K562 (cell line): Measurements from ENCODE around the gene AMPD3. TPM values are rescaled to one million over a fixed set of nuclear protein-coding genes. Genes with fewer than 3 reads are reported as not detected.

Experiments used
- ATAC-seq: fragments of 200-7000 bp; cut with Tn5 transposase; 3 replicates; pipeline ENCODE4 v1.9.1; 2020; ENCODE audit warnings: moderate library complexity
- BruUV-seq: library from RNA; stranded (reverse); fragments of 400-500 nt; replicated peaks from 2 replicates; lab custom pipeline; 2021; lab: Mats Ljungman, UMichigan
- CTCF ChIA-PET: fragments of 300-600 bp; formaldehyde crosslinking; extraction: SDS; loops from one replicate; lab custom pipeline; 2021; ENCODE audit warnings: low intra/inter-chr PET ratio; lab: Yijun Ruan, JAX
- POLR2A ChIA-PET: fragments of 300-600, 350-650 bp; sonication (Branson Sonifier 250); formaldehyde crosslinking; extraction: SDS; loops from one replicate; lab custom pipeline; 2021; ENCODE audit warnings: antibody characterized with exemption, inconsistent platforms; lab: Yijun Ruan, JAX
- DNase-seq, 4 experiments: peaks; one replicate each; pipeline versions ENCODE4 v3.0.0 to v3.0.0-alpha.2; 2011 to 2018; ENCODE audit warnings: low spot score in 3 of 4, mixed read lengths in 3 of 4; ENCODE audit errors: extremely low read depth in 1 of 4
- FAIRE-seq: peaks from 2 replicates; lab custom pipeline; 2011; peaks lifted over from hg19 to GRCh38; lab: Jason Lieb, UNC
- H2AFZ ChIP-seq: 2 replicates; pipeline ENCODE4 v1.6.0; 2011; ENCODE audit warnings: low read depth, low read length, control low read depth, inconsistent platforms
- H3K27ac ChIP-seq: fragments of 200-600 bp; 3 replicates; pipeline ENCODE4 v1.8.0; 2011; ENCODE audit warnings: low read depth, mild to moderate bottlenecking, control low read depth, inconsistent platforms, low read length, moderate library complexity, mixed read lengths; ENCODE audit errors: extremely low read depth
- H3K27me3 ChIP-seq, 2 experiments: fragments of 300-600 bp in 1 of 2; 2 replicates in 1 of 2; 3 replicates in 1 of 2; pipeline versions ENCODE4 v1.6.0 to v1.8.0; 2011; ENCODE audit warnings: inconsistent platforms in 2 of 2, low read length in 2 of 2, mild to moderate bottlenecking in 1 of 2, mixed read lengths in 1 of 2, moderate library complexity in 1 of 2; ENCODE audit not compliant: control insufficient read depth in 2 of 2, insufficient read depth in 2 of 2
- H3K36me3 ChIP-seq: fragments of 300-600 bp; 3 replicates; pipeline ENCODE4 v1.8.0; 2011; ENCODE audit warnings: mild to moderate bottlenecking, low read length, inconsistent platforms; ENCODE audit not compliant: control insufficient read depth, insufficient read depth
- H3K4me1 ChIP-seq, 2 experiments: fragments of 200-600 bp in 1 of 2; replicated peaks in 1 of 2; 2 replicates in 1 of 2; 3 replicates in 1 of 2; pipeline versions ENCODE4 v1.5.1 to v1.8.0; 2011; ENCODE audit warnings: inconsistent platforms in 2 of 2, low read length in 2 of 2, mild to moderate bottlenecking in 1 of 2, mixed read lengths in 1 of 2, moderate library complexity in 1 of 2; ENCODE audit not compliant: control insufficient read depth in 2 of 2, insufficient read depth in 2 of 2
- H3K4me2 ChIP-seq: 2 replicates; pipeline ENCODE4 v1.6.1; 2011; ENCODE audit warnings: low read length, control low read depth, inconsistent platforms, mixed read lengths; ENCODE audit not compliant: insufficient read depth
- H3K4me3 ChIP-seq: fragments of 200-600 bp; sonication (generic), shearing (Covaris generic); 2 replicates; pipeline ENCODE4 v1.5.1; 2016; ENCODE audit warnings: control low read depth, inconsistent platforms
- H3K79me2 ChIP-seq: fragments of 200-600 bp; 3 replicates; pipeline ENCODE4 v1.8.0; 2011; ENCODE audit warnings: low read length, inconsistent platforms; ENCODE audit not compliant: control insufficient read depth, insufficient read depth
- H3K9ac ChIP-seq, 2 experiments: 2 replicates each; pipeline versions ENCODE4 v1.6.0 to v1.6.1; 2011; ENCODE audit warnings: low read depth in 2 of 2, low read length in 2 of 2, control low read depth in 1 of 2, inconsistent platforms in 1 of 2, mild to moderate bottlenecking in 1 of 2, mixed read lengths in 1 of 2; ENCODE audit not compliant: insufficient read depth in 1 of 2
- H3K9me1 ChIP-seq: one replicate; pipeline ENCODE4 v1.6.0; 2011; ENCODE audit warnings: inconsistent platforms, mild to moderate bottlenecking, low read length, moderate library complexity; ENCODE audit not compliant: control insufficient read depth, insufficient read depth
- H3K9me3 ChIP-seq: replicated peaks from 2 replicates; pipeline ENCODE4 v1.5.1; 2011; ENCODE audit warnings: low read depth, low read length, inconsistent platforms; ENCODE audit not compliant: control insufficient read depth, insufficient read depth
- H4K20me1 ChIP-seq: replicated peaks from 2 replicates; pipeline ENCODE4 v1.6.1; 2011; ENCODE audit warnings: low read length, inconsistent platforms, mixed read lengths; ENCODE audit not compliant: control insufficient read depth, insufficient read depth
- CBFA2T2 ChIP-seq: fragments of 450-650 bp; conservative IDR thresholded peaks from 2 replicates; pipeline ENCODE4 v1.6.1; 2017; ENCODE audit warnings: mild to moderate bottlenecking
- GABPB1 ChIP-seq: sonication (generic); formaldehyde crosslinking; IDR thresholded peaks from 2 replicates; pipeline ENCODE4 v1.8.0; 2022; ENCODE audit warnings: mild to moderate bottlenecking, missing genetic modification reagents
- HDAC8 ChIP-seq: fragments of 450-650 bp; IDR thresholded peaks from 2 replicates; pipeline ENCODE4 v1.6.1; 2016; ENCODE audit warnings: mild to moderate bottlenecking, missing genetic modification characterization, moderate library complexity, missing compliant biosample characterization
- MEF2A ChIP-seq: IDR thresholded peaks from 2 replicates; pipeline ENCODE4 v1.6.1; 2011; ENCODE audit warnings: low read depth, mild to moderate bottlenecking, low read length, moderate library complexity; ENCODE audit not compliant: control insufficient read depth
- MTA3 ChIP-seq: fragments of 450-650 bp; formaldehyde crosslinking; IDR thresholded peaks from 2 replicates; pipeline ENCODE4 v1.6.1; 2017; ENCODE audit warnings: mild to moderate bottlenecking, borderline replicate concordance
- POLR2B ChIP-seq: fragments of 450-650 bp; IDR thresholded peaks from 2 replicates; pipeline ENCODE4 v1.6.1; 2018; ENCODE audit warnings: low read depth; ENCODE audit not compliant: partially characterized antibody
- PTRF ChIP-seq: fragments of 450-650 bp; IDR thresholded peaks from 2 replicates; pipeline ENCODE4 v1.6.1; 2016; ENCODE audit warnings: mild to moderate bottlenecking, missing genetic modification characterization, missing compliant biosample characterization
- SMAD2 ChIP-seq: fragments of 150-350 bp; IDR thresholded peaks from 2 replicates; pipeline ENCODE4 v1.6.1; 2014; ENCODE audit warnings: low read depth, mild to moderate bottlenecking, low read length
- ZNF354B ChIP-seq: fragments of 250-450 bp; sonication (Bioruptor Pico); IDR thresholded peaks from 2 replicates; pipeline ENCODE4 v1.4.0; 2020
- ZNF644 ChIP-seq: fragments of 200-800 bp; sonication (Bioruptor generic); IDR thresholded peaks from 2 replicates; pipeline ENCODE4 v1.6.1; 2016; ENCODE audit warnings: low read depth, missing genetic modification characterization, missing compliant biosample characterization
- WGBS: fragments of 100-300 bp; shearing (Covaris generic); methylation state at CpG from one replicate; pipeline ENCODE4 v1.1.6; 2016; ENCODE audit warnings: low coverage, mixed read lengths; ENCODE audit not compliant: insufficient coverage; ENCODE audit errors: missing lambda C conversion rate; 5-methylcytosine and 5-hydroxymethylcytosine counted together
- in situ Hi-C: fragments of 300-500 bp; cut with MboI; formaldehyde crosslinking; loops from 4 replicates; pipeline ENCODE4 v1.15.0; 2018; ENCODE audit warnings: inconsistent platforms, mixed read lengths
- intact Hi-C: fragments of 100-400 bp; cut with micrococcal nuclease; formaldehyde crosslinking; loops from 2 replicates; pipeline ENCODE4 v1.14.2; 2022
- polyA plus RNA-seq, 8 experiments: library from polyadenylated mRNA; depleted of rRNA in 4 of 8; stranded (reverse) in 5 of 8; unstranded in 3 of 8; fragments of >200 nt; fragmentation: Nextera tagmentation in 2 of 8; fragmentation: Illumina TruSeq in 1 of 8; extraction: Ambion mirVana in 2 of 8; extraction: Trizol in 1 of 8; gene quantifications; 2 replicates each; pipeline versions ENCODE4 v1.2.1 to v1.2.3, GENCODE V29; 2011 to 2014; ENCODE audit warnings: inconsistent platforms in 1 of 8, missing spikeins in 1 of 8
- total RNA-seq, 7 experiments: library from RNA; depleted of rRNA in 6 of 7; stranded (reverse); fragments of >200 nt in 6 of 7; fragmentation: Illumina TruSeq in 2 of 7; extraction: Trizol in 2 of 7; gene quantifications; 2 replicates each; pipeline versions ENCODE4 v1.2.1 to v1.2.3, GENCODE V29; 2011 to 2021; ENCODE audit warnings: low replicate concordance in 1 of 7
- TF ChIP-seq, protein P1 (sequence below): sonication (generic); formaldehyde crosslinking; IDR thresholded peaks from 2 replicates; pipeline ENCODE4 v1.8.0; 2023; ENCODE audit warnings: mild to moderate bottlenecking, missing genetic modification reagents
- TF ChIP-seq, protein P2 (sequence below): sonication (generic); formaldehyde crosslinking; IDR thresholded peaks from 2 replicates; pipeline ENCODE4 v1.9.0; 2022; ENCODE audit warnings: mild to moderate bottlenecking, missing genetic modification reagents
- TF ChIP-seq, protein P3 (sequence below): sonication (generic); formaldehyde crosslinking; IDR thresholded peaks from 2 replicates; pipeline ENCODE4 v1.8.0; 2023; ENCODE audit warnings: mild to moderate bottlenecking, missing genetic modification reagents
- TF ChIP-seq, protein P4 (sequence below): fragments of 450-650 bp; IDR thresholded peaks from 2 replicates; pipeline ENCODE4 v1.6.1; 2016; ENCODE audit warnings: missing biosample characterization, missing genetic modification characterization
- TF ChIP-seq, protein P5 (sequence below): IDR thresholded peaks from 2 replicates; pipeline ENCODE4 v1.6.1; 2011; ENCODE audit not compliant: insufficient read length; ENCODE audit errors: extremely low read depth

Gene AMPD3
- total and polyA plus RNA-seq, 9 of the 15 experiments (the other 6 are each of a cell fraction or from before 2014, with no cell fraction given): 4.4 to 23.6 (median 11.2) TPM

DNA sequence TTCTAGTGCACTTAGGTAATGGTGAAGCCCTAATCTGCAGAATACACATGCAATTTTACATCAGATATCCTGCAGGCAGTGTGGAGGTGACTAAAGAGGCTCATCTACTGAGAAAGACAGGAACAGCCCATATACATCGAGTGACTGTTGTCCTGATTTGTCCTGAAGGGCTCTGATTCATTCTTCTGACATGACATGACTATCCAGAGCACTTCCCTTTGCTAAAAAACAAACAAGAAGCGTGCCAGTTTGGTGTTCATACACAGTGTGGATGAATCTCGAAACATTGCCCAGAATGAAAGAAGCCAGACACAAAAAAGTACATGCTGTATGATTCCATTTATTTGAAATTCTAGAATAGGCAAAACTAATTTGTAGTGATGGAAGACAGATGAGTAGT is 48.0 kb upstream of the AMPD3 start:
- Histone ChIP-seq H3K9me1 (no peaks in the 10 kb centered on the region), H4K20me1 (no peaks in the 10 kb centered on the region), H3K36me3 (no peaks in the 10 kb centered on the region), H3K79me2 (no peaks in the 10 kb centered on the region), H3K9ac (no peak overlapping the region), H3K27ac (no peak overlapping the region), H2AFZ (no peak overlapping the region), H3K4me3 (no peak overlapping the region), H3K4me1 (peaks cover 10 to 19% of the 10 kb centered on the region in 2 experiments; a peak in 4 of 5 replicates), H3K27me3 (peaks cover 0 to under 1% of the 10 kb centered on the region in 2 experiments; a peak in 1 of 5 replicates), H3K4me2 (no peak overlapping the region), H3K9me3 (no peaks in the 10 kb centered on the region)
- POLR2A ChIA-PET: no interaction called here
- in situ Hi-C loops (loop anchor here (5.0 to 10.0 kb wide), 3 partner anchors 90 to 330 kb away; no protein-coding TSS in a partner anchor), intact Hi-C loops (loop anchor here (2.0 kb wide), 2 partner anchors 134 to 158 kb away; partner anchors contain the start of gene RNF141)
- DNase-seq (peak in 2 of 4 experiments; percentile 39 to 65), ATAC-seq (peak; percentile 78), FAIRE-seq (peak; percentile 94)
- no TSS peak for BruUV-seq
- CTCF ChIA-PET: interaction anchor here (1.1 to 3.5 kb wide), 3 partner anchors 106 to 328 kb away, joined by 3 to 39 read pairs (median 3); no protein-coding TSS in a partner anchor
- WGBS: 21% methylated on average over 3 of the region's 3 CpGs
- TF ChIP-seq MEF2A (no peak), MTA3 (no peak), ZNF354B (CRISPR knock-in tag) (no peak), GABPB1 (CRISPR knock-in tag) (no peak), CBFA2T2 (peak; percentile 69), SMAD2 (no peak), ZNF644 (tag) (no peak), HDAC8 (no peak), POLR2B (no peak), PTRF (tag) (no peak)
- TF ChIP-seq, protein P1, sequence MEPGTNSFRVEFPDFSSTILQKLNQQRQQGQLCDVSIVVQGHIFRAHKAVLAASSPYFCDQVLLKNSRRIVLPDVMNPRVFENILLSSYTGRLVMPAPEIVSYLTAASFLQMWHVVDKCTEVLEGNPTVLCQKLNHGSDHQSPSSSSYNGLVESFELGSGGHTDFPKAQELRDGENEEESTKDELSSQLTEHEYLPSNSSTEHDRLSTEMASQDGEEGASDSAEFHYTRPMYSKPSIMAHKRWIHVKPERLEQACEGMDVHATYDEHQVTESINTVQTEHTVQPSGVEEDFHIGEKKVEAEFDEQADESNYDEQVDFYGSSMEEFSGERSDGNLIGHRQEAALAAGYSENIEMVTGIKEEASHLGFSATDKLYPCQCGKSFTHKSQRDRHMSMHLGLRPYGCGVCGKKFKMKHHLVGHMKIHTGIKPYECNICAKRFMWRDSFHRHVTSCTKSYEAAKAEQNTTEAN (CRISPR knock-in tag): no peak
- TF ChIP-seq, protein P2, sequence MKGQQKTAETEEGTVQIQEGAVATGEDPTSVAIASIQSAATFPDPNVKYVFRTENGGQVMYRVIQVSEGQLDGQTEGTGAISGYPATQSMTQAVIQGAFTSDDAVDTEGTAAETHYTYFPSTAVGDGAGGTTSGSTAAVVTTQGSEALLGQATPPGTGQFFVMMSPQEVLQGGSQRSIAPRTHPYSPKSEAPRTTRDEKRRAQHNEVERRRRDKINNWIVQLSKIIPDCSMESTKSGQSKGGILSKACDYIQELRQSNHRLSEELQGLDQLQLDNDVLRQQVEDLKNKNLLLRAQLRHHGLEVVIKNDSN: no peak
- TF ChIP-seq, protein P3, sequence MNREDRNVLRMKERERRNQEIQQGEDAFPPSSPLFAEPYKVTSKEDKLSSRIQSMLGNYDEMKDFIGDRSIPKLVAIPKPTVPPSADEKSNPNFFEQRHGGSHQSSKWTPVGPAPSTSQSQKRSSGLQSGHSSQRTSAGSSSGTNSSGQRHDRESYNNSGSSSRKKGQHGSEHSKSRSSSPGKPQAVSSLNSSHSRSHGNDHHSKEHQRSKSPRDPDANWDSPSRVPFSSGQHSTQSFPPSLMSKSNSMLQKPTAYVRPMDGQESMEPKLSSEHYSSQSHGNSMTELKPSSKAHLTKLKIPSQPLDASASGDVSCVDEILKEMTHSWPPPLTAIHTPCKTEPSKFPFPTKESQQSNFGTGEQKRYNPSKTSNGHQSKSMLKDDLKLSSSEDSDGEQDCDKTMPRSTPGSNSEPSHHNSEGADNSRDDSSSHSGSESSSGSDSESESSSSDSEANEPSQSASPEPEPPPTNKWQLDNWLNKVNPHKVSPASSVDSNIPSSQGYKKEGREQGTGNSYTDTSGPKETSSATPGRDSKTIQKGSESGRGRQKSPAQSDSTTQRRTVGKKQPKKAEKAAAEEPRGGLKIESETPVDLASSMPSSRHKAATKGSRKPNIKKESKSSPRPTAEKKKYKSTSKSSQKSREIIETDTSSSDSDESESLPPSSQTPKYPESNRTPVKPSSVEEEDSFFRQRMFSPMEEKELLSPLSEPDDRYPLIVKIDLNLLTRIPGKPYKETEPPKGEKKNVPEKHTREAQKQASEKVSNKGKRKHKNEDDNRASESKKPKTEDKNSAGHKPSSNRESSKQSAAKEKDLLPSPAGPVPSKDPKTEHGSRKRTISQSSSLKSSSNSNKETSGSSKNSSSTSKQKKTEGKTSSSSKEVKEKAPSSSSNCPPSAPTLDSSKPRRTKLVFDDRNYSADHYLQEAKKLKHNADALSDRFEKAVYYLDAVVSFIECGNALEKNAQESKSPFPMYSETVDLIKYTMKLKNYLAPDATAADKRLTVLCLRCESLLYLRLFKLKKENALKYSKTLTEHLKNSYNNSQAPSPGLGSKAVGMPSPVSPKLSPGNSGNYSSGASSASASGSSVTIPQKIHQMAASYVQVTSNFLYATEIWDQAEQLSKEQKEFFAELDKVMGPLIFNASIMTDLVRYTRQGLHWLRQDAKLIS (CRISPR knock-in tag): no peak
- TF ChIP-seq, protein P4, sequence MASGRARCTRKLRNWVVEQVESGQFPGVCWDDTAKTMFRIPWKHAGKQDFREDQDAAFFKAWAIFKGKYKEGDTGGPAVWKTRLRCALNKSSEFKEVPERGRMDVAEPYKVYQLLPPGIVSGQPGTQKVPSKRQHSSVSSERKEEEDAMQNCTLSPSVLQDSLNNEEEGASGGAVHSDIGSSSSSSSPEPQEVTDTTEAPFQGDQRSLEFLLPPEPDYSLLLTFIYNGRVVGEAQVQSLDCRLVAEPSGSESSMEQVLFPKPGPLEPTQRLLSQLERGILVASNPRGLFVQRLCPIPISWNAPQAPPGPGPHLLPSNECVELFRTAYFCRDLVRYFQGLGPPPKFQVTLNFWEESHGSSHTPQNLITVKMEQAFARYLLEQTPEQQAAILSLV (tag): no peak
- TF ChIP-seq, protein P5, sequence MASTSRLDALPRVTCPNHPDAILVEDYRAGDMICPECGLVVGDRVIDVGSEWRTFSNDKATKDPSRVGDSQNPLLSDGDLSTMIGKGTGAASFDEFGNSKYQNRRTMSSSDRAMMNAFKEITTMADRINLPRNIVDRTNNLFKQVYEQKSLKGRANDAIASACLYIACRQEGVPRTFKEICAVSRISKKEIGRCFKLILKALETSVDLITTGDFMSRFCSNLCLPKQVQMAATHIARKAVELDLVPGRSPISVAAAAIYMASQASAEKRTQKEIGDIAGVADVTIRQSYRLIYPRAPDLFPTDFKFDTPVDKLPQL: no peak
